ENCODE data around the gene SSBP2. TPM values are rescaled to one million over a fixed set of nuclear protein-coding genes. Genes with fewer than 3 reads are reported as not detected.

SSBP2 gene
- total and polyA plus RNA-seq, 2 of the 8 experiments (the other 6 are each of a cell fraction or from before 2014, with no cell fraction given) = 21.5 to 36.2 TPM

GRCh38 chr5:81761970-81762369 is 11.1 kb upstream of the SSBP2 start (continued):
- TF ChIP-seq MAFK (IDR thresholded peaks at IDR 0.05; ENCODE audit: low read depth, low read length) (no peak), SIRT6 (IDR thresholded peaks at IDR 0.05; ENCODE audit: low read length) (no peak), RNF2 (IDR thresholded peaks at IDR 0.05; ENCODE audit: borderline replicate concordance, low read depth, low read length, missing control alignments, poor library complexity, severe bottlenecking) (no peak), ATF3 (IDR thresholded peaks at IDR 0.05; ENCODE audit: insufficient read depth, low read depth, low read length) (no peak), TAF7 (optimal IDR thresholded peaks at IDR 0.05; ENCODE audit: borderline replicate concordance, low read depth, low read length) (no peak), SIX5 (IDR thresholded peaks at IDR 0.05; ENCODE audit: low read depth, low read length) (no peak), KDM5A (IDR thresholded peaks at IDR 0.05; ENCODE audit: low read length) (no peak)
